Neural crest cell (in vitro differentiated cells): ENCODE data around the gene CORO2A. TPM values are rescaled to one million over a fixed set of nuclear protein-coding genes. Genes with fewer than 3 reads are reported as not detected.

Experiments
- DNase-seq: peaks from one replicate; pipeline ENCODE4 v3.0.0; 2021; ENCODE audit warnings: low read depth, mixed read lengths, low spot score
- H3K27ac Mint-ChIP-seq: one replicate; pipeline ENCODE4 v1.8.0; 2021; ENCODE audit warnings: mild to moderate bottlenecking, mixed read lengths; ENCODE audit not compliant: unreplicated experiment
- H3K27me3 Mint-ChIP-seq: 2 replicates; pipeline ENCODE4 v1.8.0; 2021; ENCODE audit warnings: low read depth, mild to moderate bottlenecking, mixed read lengths
- H3K36me3 Mint-ChIP-seq: 2 replicates; pipeline ENCODE4 v1.8.0; 2021; ENCODE audit warnings: low read depth, mild to moderate bottlenecking, mixed read lengths
- H3K4me1 Mint-ChIP-seq: 2 replicates; pipeline ENCODE4 v1.8.0; 2021; ENCODE audit warnings: mixed read lengths
- H3K4me3 Mint-ChIP-seq: one replicate; pipeline ENCODE4 v1.8.0; 2021; ENCODE audit warnings: mild to moderate bottlenecking, mixed read lengths
- H3K9me3 Mint-ChIP-seq: 2 replicates; pipeline ENCODE4 v1.8.0; 2021; ENCODE audit warnings: mixed read lengths
- CTCF ChIP-seq: fragments of 200-600 bp; sonication (generic); conservative IDR thresholded peaks from 2 replicates; pipeline ENCODE4 v1.5.0; 2021; ENCODE audit warnings: antibody characterized with exemption, mild to moderate bottlenecking
- total RNA-seq: library from RNA; stranded (reverse); gene quantifications from 2 replicates; pipeline ENCODE4 v1.2.1, GENCODE V29; 2021

The CORO2A gene
- total RNA-seq, 1 donor from 2014 or later = 9.3 TPM

DNA sequence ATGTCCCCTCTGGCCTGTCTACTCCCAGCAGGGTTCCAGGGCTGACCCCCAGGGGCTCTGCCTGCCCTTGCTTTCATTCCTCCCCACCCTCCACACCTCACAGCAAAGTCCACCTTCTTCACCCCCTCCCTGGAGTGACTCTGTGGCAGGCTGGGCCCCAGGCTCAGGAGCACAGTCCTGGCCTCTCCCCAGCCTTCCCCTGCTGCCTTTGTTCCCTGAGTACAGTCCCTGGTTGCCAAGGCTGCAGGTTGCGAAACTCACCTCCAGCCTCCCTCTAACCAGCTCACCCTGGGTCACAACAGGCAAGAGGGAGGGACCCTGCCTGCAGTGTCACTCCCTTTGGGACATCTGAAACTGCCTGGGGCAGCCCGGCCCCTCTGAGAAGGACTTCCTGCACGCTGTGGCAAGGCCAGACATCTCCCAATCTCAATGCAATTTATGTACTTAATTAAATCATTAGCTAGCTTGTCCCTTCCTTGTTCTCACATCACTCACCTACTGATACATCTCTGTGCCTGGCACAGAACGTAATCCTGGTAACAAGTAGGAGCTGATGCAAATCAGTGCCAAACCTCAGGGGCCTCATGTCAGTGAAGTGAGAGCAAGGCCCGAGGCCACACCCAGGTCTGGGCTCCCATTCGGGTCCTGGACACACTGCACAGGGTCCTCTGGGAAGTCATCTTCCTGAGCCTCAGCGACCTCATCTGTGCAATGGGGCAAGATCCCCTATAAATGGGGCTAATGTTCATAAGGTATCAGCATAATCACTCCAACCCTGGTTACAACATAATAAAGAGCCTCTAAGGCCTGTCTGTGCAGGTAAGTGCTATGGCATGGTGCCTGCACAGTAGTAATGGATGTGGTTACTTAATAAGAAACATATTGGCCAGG is 46.1 kb downstream of the CORO2A start:
- H3K4me3 Mint-ChIP-seq = no peak overlapping the region

DNA sequence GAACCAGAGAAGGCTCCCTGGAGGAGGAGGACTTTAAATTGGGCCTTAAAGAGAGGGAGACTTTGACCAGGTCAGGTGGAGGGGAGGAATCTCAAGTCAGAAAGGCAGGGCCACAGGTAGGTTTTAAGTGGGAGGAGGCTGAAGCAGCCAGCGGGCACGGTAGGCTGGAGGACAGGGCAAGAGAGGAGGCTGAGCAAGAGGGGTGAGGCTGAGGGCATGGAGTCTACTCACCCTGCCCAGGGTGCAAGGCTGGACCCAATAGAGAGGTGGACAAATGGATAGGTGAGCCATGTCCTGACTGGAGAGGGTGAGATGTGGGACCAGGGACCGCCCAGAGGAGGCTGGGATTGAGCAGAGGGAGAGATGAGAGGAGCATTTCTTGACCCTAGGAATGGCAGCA is 47.8 kb downstream of the CORO2A start:
- Mint-ChIP-seq H3K36me3 (no peaks in the 10 kb centered on the region), H3K9me3 (no peaks in the 10 kb centered on the region), H3K4me1 (peaks cover 12% of the 10 kb centered on the region), H3K27me3 (no peaks in the 10 kb centered on the region), H3K27ac (peak overlapping the region; percentile 84), H3K4me3 (no peak overlapping the region)
- no peak for TF ChIP-seq CTCF
- no peak for DNase-seq

More for the DNA sequence above, 46.1 kb downstream of the CORO2A start:
- no peak for DNase-seq
- H3K4me1 Mint-ChIP-seq = peaks cover 20% of the 10 kb centered on the region
- no peaks in the 10 kb centered on the region for H3K36me3 Mint-ChIP-seq
- no peaks in the 10 kb centered on the region for H3K9me3 Mint-ChIP-seq
- TF ChIP-seq CTCF = no peak
- no peaks in the 10 kb centered on the region for H3K27me3 Mint-ChIP-seq
- no peak overlapping the region for H3K27ac Mint-ChIP-seq

DNA sequence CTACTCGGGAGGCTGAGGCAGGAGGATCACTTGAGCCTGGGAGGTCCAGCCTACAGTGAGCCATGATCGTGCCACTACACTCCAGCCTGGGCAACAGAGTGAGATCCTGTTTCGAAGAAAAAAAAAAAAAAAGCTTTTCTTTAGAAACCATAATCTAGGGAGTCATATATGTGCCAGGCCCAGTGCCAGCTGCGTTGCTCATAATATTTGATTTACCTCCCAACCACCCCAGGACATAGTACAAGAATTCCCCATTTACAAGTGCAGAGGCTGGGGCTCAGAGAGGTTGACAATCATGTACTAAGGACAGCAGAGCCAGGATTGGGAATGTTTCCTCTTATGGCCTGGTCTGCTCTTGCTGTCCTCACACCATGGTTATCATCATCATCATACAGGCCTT is 48.4 kb downstream of the CORO2A start:
- no peaks in the 10 kb centered on the region for H3K36me3 Mint-ChIP-seq
- no peaks in the 10 kb centered on the region for H3K9me3 Mint-ChIP-seq
- no peak for DNase-seq
- no peak overlapping the region for H3K4me3 Mint-ChIP-seq
- TF ChIP-seq CTCF = no peak
- no peaks in the 10 kb centered on the region for H3K27me3 Mint-ChIP-seq
- peaks cover 12% of the 10 kb centered on the region for H3K4me1 Mint-ChIP-seq
- H3K27ac Mint-ChIP-seq = peak overlapping the region; percentile 63

DNA sequence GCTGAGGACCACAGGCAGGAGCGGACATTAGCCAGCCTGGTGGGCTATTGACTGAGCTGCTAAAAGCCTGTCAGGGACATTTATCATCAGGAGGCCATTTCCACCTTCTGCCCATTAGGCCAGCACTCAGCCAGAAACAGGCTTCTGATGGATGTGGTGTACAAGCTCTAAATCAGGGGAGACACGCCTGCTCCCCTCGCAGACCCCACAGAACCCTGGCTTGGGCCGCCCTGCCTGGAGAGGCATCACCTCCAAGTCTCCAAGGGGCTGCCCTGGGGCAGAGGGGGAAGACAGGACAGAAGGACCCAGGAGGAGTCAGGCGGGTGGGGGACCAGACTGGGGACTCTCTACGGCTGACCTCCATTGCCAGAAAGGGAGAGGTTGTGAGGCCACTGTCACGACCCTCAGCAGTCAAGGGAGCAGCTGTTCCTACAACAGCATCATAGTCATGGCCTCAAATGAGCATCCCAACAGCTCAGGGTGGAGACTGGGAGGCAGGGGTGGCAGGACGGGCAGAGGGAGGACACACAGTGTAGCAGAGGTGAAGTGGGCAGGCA is 49.4 kb downstream of the CORO2A start:
- Mint-ChIP-seq H3K9me3 (no peaks in the 10 kb centered on the region), H3K36me3 (no peaks in the 10 kb centered on the region), H3K27ac (peak overlapping the region; percentile 35), H3K4me3 (no peak overlapping the region), H3K4me1 (peaks cover 12% of the 10 kb centered on the region), H3K27me3 (no peaks in the 10 kb centered on the region)
- DNase-seq = no peak
- no peak for TF ChIP-seq CTCF

DNA sequence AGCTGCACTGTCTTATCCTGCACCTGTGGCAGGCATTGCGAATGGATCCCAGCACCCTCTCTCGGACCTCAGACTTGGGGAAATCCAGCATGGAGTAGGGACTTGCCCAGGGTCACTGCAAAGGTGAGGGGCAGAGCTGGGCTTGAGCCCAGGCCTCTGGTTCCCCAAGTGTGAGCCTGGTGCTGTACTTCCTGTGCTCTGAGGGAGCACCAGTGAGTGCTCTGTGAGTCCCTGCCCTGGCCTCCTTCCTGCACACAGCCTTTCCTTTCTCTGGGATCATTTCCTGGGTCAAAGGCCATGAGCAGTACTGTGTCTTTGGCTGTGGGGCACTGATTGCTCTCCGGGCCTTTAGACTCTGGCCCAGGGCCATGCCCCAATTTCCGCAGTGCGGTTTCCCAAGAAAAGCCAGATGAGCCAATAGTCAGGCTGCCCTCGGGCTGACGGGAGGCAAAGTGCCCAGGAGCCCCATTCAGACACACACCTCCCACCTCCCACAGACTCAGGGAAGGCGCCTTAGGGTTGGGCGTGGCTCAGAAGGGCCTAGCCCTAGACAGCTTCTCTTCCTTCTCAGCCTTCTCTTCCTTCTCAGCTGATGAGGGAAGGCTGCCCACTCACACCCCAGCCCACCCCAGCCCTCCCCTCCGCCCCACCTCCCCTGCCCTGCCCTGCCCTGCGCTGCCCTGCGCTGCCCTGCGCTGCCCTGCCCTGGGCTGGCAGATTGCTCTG is 50.1 kb downstream of the CORO2A start:
- no peak for DNase-seq
- Mint-ChIP-seq H3K9me3 (no peaks in the 10 kb centered on the region), H3K4me3 (no peak overlapping the region), H3K27ac (peak overlapping the region; percentile 71), H3K36me3 (no peaks in the 10 kb centered on the region), H3K4me1 (peaks cover 12% of the 10 kb centered on the region), H3K27me3 (no peaks in the 10 kb centered on the region)
- TF ChIP-seq CTCF = no peak
